GM19035 (cell line): ENCODE data around the gene MYOCOS.
"Not testable (repeated sequence)": the region's sequence is repeated elsewhere in the genome, so short reads cannot be mapped to it uniquely, and the experiment has no call there.

Experiments
- ATAC-seq: cut with Tn5 transposase; IDR thresholded peaks from one replicate; pipeline ENCODE4 v1.9.1; 2021; ENCODE audit not compliant: unreplicated experiment

Gene MYOCOS, protein sequence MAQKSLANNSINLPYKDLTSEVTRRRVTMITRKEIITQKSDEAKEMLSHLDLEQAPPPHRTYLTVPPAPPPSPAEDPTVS

DNA sequence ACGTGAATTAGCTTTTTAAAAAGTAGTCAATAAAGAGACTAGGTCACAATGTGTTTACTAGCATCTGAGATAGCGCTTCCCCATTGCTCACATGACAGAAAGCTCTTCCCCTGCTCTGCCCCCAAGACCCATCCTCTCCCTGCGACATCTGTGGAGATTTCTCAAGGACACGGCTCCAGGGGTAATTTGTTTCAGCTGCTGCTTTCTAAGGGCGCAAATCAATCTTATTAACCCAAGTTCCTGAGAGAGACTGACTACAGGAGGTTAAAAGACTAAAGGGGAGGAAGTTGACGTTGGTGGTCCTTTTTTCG, at the start of gene MYOCOS:
TSS of gene MYOCOS (plus strand) at position 92 of the 311 bp plus-strand sequence. CDS start 1,641 bp downstream, outside the sequence.
- no peak for ATAC-seq

DNA sequence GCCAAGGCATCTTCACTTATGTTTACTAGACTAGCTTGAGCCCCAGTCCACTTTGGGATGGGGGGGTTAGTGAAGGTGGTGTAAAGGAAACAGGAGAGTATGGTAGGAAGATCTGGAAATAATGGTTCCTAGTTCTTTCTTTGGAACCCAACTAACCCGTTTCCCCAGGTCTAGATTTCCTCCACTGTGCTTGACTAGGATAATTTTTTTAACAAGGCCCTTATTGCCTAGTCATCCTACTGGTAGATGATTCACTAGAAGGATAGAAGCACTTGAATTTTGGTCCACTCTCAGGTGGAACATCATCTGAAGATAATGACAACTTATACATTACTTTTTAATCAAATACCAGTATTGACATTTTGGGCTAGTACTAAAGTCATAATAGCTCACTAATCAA, 45.9 kb upstream of the MYOCOS start:
- ATAC-seq = no peak

DNA sequence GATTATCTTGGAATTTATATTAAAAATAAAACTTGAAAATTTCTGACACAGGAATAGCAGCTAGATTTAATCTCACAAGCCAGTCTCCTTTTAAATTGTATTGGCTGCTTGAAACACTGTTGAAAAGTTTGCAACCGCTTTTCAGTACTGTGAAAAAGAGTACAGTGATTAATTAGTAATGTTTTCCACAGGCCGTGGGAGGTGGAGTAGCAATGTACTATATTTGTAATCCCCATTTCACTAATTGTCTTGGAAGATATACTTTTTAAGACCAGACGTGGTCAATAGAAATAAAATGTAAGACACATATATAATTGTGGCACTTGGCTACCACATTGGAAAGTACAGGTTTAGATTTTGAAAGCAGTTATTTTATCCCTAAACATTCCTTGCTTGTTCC, 40.8 kb upstream of the MYOCOS start:
- no peak for ATAC-seq

DNA sequence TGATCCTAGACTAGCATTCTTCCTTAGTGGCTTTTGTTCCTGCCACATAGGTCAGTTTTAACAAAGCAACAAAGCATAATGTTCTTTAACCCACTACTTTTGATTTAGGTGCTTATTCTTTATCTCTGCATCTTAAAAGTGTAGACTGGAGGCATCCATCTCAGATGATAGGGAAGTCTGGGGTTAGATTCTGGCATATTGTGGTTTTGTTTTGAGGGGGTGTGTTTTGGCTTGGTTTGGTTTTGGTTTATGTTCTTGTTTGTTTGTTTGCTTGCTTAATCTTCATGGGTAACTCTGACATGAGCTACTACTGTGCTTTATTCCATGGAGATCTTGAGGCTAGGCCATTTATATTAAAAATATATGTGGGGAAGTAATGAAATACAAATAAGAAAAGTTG, 40.3 kb upstream of the MYOCOS start:
- ATAC-seq = no peak

DNA sequence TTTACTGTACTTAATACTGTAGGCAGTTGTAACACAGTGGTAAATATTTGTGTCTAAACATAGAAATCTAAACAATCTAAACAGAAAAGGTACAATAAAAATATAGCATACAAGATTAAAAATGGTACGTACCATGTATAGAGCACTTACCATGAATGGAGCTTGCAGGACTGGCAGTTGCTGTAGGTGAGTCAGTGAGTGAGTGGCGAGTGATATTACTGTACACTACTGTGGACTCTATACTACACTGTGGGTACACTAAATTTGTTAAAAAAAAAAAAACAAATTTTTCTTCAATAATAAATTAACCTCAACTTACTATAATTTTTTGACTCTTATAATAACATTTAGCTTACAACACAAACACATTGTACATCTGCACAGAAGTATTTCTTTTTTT, 39.5 kb upstream of the MYOCOS start:
- ATAC-seq = no peak

DNA sequence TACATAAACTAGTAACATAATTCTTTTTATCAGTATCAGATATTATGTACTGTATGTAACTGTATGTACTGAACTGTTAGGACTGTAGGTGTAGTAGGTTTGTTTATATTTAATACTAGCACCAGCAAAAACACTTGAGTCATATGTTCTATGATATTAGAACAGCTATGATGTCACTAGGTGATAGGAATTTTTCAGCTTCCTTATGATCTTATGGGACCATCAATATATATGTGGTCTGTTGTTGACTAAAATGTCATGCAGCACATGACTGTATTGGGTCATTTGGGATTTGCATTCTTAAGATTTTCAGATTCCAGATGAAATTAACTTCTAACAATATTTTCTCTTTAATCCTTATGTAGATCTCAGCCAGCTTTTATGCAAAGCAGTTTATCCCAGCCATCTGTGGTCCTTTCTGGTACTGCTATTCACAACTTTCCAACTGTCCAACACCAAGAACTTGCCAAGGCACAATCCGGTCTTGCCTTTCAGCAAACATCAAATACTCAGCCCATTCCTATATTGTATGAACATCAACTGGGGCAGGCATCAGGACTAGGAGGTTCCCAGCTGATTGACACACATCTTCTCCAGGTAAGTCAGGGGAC, 38.3 kb upstream of the MYOCOS start:
- no peak for ATAC-seq

DNA sequence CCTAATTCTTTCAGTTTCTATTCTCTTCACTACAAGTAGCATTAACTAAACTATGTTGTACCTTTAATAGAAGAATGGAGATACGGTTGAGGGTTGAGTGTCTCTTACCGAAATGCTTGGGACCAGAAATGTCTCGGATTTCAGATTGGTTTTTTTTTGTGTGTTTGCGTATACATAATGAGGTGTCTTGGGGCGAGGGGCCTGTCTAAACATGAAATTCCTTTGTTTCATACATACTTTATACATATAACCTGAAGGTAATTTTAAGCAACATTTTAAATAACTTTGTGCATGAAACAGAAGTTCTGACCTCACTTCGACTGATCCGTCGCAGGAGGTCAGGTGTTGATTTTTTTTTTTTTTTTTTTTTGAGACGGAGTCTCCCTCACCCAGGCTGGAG, 36.3 kb upstream of the MYOCOS start:
- no peak for ATAC-seq

DNA sequence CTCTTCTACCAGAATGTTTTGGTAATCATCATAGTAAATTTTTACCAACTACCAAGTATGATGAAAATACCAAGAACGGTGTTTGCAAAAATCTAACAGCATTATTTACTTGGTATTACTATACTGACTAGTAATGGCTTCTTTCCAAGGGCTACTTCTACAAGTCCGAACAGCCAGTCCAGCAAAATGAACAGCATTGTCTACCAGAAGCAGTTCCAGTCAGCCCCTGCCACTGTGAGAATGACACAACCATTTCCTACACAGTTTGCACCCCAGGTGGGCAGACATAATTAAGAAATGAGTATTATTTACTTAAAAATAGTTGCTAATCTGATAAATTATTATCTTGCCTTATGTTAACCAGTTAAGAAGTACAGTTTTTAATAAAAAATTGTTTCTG, 33.8 kb upstream of the MYOCOS start:
- ATAC-seq = no peak

DNA sequence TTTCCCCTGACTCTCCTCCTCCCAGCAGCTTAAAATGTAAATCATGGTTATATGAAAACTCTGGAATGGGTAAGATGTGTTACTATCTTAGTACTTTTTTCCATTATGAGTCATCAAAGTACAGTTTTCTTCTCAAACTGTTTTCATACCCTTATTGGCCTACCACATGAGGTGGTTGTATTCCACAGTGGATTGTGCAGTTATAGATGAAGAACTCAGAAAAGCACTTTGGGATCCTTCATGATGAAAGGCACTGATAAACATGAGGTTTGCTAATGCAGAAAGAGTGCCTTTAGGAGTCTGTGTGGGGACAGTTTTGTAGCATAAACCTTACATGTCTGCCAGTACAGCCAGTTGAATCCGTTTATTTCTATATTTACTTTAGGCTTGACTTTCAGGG, 32.0 kb upstream of the MYOCOS start:
- no peak for ATAC-seq

DNA sequence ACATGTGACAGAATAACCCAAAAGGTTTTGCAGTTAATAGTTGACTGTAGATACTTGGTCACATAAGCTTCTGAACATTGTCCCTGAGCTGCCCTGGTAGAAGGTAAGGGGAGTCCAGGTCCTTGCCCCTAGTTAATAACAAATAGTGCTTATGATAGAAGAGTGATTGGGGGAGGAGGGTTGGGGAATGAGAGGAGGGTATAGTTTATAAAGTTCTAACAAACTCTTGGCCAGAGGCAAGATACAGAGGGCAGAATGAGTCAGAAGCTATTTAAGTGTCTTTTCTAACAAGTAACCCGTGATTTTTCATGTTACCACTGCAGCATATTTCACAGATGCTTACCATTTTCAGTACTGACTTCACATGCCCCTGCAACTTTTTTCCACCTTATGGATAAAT, 26.7 kb upstream of the MYOCOS start:
- no peak for ATAC-seq

DNA sequence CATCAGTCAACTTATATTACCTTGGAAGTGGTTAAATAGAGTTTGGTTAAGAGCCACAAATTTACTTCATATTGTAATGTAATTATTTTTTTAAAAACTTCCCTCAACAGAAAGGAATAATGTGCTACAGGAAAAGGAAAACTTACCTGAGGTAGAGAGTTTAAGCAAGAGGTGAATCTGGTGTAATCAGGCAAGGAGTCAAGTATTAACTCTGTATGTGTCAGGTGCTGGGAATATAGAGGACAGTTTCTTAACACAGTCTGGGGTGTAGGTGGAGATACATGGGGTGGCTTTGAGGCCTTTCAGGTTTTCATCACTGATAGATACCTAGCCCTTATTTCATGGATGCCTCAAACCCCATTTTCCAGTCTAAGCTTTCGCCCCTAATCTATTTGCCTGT, 25.9 kb upstream of the MYOCOS start:
- ATAC-seq = no peak

DNA sequence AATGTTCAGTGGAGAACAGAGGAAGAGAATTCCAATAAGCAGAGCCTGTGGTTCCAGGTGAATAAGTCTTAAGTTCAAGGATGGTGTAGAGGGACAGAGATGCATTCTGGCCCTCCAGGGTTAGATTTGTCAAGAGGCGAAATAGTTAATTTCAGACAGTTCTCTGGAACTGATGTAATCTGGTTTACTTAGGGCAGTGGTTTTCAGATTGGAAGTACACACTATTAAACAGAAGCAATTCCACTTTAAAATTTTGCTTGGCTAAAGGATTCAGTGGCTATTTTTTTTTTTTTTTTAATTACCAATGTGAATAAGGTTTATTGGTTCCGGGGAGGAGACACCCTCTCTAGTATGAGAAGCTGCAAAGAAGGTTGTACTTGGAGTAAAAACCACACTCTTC, 25.3 kb upstream of the MYOCOS start:
- no peak for ATAC-seq

DNA sequence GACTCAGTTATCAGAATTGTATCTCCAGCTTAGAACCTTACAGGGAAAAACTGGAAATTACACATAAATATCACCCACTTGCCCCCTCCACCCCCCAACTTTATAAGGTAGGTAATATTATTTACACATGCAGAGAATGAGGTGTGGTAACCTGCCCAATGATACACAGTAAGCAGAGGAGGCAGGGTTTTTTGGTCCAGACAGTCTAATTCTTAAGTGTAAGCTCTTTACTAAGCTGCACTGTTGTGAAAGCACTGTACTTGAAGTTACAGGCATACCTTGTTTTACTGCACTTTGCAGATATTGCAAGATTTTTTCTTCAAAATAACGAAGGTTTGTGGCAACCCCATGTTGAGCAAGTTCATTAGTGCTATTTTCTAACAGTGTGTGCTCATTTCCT, 24.8 kb upstream of the MYOCOS start:
- no peak for ATAC-seq

DNA sequence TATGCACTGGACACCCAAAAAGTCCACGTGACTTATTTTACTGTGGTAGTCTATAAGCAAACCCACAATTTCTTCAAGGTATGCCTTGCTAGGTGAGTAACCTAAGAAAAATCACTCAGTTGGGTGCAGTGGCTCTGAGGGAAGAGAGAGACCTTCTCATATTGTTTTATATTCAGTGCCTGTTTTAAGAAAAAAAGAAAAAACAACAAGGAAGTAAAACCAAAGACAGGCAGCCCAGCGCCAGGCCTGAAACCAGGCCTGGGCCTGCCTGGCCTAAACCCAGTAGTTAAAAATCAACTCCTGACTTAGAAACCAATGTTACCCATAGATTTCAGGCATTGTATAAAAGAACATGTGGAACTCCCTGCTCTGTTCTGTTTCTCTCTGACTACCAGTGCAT, 21.7 kb upstream of the MYOCOS start:
- ATAC-seq = not testable (repeated sequence)

DNA sequence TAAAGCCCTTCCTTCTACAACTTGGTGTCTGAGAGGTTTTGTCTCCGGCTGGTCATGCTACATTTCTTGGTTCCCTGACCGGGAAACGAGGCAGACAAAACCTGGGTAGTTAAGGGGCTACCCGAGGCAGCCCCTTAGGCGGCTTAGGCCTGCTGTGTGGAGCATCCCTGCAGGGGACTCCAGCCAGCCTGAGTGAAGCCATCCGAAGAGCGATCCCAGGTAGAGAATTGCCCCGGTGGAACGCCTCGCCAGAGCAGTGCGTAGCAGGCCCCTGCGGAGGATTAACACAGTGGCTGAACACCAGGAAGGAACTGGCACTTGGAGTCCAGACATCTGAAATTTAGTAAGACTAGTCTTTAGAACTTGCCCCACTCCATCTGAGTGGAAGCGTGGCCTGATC, 21.2 kb upstream of the MYOCOS start:
- ATAC-seq = no peak

DNA sequence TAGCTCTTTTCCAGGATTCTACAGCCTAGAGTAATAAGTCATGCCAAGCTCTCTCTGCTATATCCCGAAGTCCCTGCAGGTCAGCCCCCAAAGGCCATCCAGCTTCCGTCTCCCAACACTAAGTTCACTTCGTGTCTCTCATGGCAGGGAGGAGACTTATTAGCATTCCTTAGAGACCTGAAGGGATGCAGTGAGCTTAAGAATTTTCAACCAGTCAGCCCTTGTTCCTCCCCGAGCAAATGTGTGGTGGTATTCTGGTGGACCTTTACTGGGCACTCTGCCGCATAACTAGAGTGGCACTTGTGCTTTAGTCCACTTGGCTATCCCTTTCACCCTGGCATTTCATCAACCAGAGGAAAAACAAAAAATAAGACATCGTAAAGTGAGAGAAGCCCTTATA, 19.0 kb upstream of the MYOCOS start:
- not testable (repeated sequence) for ATAC-seq

DNA sequence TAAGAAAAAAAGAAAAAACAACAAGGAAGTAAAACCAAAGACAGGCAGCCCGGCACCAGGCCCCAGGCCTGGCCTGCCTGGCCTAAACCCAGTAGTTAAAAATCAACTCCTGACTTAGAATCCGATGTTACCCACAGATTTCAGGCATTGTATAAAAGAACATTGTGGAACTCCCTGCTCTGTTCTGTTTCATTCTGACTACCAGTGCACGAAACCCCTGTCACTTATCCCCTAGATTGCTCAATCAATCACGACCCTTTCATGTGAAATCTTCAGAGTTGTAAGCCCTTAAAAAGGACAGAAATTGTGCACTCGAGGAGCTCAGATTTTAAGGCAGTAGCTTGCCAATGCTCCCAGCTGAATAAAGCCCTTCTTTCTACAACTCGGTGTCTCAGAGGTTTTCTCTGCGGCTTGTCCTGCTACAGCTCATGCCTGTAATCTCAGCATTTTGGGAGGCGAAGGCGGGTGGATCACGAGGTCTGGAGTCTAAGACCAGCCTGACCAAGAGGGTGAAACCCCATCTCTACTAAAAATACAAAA, 15.6 kb upstream of the MYOCOS start:
- no peak for ATAC-seq

DNA sequence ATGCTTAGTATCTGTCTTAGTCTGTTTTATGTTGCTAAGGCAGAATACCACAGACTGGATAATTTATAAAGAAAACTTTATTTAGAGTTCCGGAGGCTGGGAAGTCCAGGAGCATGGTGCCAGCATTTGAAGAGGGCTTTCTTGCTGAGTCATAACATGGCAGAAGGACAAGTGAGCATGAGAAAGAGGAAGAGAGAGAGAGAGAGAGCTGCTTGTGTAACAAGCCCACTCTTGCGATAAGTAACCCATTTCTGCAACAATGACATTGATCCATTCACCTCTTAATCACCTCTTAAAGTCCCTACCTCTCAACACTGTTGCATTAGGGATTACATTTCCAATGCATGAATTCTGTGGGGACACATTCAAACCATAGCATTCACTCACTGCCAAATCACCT, 11.7 kb upstream of the MYOCOS start:
- ATAC-seq = no peak

DNA sequence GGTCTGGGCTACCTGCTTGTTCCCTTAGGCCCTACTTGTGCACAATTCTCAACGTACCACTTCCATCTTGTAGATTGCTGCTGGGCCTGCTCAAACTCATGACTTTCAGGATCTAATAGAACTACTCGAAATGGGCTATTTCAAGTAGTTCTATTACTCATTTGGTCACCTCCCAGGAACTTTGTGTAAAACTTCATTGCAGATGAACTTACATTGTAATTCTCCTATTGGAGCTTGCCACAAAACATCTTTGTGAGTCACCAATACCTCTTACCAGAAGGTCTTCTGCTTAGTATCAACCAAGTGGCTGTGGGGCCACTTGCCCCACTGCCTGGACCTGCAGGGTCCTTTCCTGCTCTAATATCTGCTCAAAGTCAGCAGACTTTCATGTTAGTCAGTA, 10.7 kb upstream of the MYOCOS start:
- ATAC-seq = no peak

DNA sequence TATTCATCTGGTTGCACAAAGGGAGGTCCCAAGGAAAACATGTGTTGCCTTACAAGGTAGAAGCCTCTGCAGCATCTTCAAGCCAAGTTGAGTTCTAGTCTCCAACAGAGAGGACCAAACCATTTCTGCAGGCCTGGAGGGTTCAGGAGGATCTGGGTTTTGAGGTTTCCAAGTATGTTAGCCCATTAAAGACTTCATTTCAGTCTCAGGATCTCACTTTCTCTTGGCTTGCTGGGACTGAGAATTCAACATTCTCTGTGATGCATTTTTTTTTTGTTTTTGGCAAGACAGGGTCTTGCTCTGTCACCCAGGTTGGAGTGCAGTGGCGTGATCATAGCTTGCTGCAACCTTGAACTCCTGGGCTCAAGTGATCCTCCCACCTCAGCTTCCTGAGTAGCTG, 8.8 kb upstream of the MYOCOS start:
- no peak for ATAC-seq

DNA sequence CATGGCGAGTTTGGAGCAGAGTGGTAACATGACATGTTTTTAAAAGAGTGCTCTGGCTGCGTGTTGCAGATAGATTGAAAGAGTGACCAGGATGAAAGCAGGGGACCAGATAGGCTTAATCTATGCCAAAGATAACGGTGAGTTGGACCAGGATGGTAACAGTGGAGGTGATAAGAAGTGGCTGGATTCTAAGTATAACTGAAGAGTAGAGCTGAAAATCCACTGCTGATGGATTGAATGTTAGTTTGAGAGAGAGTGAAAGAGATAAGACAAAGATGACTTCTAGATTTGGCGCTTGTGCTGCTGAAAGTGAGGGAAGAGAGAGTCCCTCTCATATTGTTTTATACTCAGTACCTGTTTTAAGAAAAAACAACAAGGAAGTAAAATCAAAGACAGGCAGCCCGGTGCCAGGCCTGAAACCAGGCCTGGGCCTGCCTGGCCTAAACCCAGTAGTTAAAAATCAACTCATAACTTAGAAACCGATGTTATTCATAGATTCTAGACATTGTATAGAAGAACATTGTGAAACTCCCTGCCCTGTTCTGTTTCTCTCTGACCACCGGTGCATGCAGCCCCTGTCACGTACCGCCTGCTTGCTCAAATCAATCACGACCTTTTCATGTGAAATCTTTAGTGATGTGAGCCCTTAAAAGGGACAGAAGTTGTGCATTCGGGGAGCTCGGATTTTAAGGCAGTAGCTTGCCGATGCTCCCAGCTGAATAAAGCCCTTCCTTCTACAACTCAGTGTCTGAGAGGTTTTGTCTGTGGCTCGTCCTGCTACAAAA, 6.7 kb upstream of the MYOCOS start:
- not testable (repeated sequence) for ATAC-seq

DNA sequence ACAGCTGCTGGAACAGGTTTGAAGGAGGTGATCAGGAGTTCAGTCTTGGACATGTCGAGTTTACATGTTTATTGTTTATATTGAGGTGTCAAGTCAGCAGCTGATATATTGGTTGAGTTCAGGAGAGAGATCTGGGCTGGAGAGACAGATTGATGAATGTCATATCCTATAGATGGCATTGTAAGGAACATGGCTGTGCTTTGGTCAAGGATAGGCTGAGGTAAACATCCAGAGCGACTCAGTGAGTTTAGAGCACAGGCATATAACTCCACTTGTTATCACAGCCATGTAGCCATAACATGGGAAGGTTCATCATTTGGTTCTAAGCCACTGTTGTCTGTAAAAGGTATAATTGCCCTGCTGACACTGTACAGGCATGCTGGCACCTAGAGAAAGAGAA, 5.5 kb upstream of the MYOCOS start:
- no peak for ATAC-seq
